Epidermal melanocyte (primary cell): ENCODE measurements around the gene CATSPERD.
"Not testable (repeated sequence)": the region's sequence is repeated elsewhere in the genome, so short reads cannot be mapped to it uniquely, and the experiment has no call there.

ENCODE experiments used
- DNase-seq: peaks from one replicate; pipeline ENCODE4 v3.0.0; 2011; ENCODE audit warnings: low spot score; ENCODE audit not compliant: insufficient read length

Gene CATSPERD

GRCh38 chr19:5719274-5719960 lies 1.0 kb upstream of the CATSPERD start:
- no peak for DNase-seq

DNA sequence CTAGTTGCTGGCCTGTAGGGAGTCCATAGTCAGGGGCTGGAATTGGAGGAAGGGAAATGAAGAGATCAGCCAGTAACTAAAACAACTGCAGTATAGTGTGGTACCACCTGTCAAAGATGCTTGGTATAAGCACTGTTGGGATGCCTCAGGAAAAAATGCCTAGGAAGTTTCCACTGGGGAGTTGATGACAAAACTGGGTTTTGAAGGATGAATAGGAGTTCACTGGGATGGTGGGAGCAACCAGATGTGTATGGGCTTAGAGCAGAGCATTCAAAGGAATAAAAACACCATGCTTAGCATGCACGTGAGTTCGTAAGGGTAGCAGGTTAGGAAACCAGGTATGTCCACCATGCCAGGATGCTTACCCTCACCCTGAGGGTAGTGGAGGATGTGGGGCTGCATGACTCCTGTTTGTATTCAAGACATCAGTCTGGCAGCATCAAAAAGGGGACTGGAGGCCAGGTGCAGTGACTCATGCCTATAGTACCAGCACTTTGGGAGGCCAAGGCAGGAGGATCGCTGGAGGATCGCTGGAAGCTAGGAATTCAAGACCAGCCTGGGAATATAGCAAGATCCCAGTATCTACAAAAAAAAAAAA lies 7.1 kb downstream of the CATSPERD start:
- no peak for DNase-seq

DNA sequence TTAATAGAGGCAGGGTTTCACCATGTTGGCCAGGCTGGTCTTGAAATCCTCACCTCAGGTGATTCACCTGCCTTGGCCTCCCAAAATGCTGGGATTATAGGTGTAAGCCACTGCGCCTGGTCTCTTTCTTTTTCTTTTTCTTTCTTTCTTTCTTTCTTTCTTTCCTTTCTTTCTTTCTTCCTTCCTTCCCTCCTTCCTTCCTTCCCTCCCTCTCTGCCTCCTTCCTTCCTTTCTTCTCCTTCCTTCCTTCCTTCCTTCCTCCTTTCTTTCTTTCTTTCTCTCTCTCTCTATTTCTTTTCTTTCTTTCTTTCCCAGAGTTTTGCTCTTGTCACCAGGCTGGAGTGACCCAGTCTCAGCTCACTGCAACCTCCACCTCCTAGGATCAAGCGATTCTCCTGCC lies 12.7 kb downstream of the CATSPERD start:
- not testable (repeated sequence) for DNase-seq

- DNase-seq, result no peak
Observed at GRCh38 chr19:5738423-5738822, 18.0 kb downstream of the CATSPERD start.

- DNase-seq, result no peak
Observed at GRCh38 chr19:5742051-5742450, 21.6 kb downstream of the CATSPERD start.

DNA sequence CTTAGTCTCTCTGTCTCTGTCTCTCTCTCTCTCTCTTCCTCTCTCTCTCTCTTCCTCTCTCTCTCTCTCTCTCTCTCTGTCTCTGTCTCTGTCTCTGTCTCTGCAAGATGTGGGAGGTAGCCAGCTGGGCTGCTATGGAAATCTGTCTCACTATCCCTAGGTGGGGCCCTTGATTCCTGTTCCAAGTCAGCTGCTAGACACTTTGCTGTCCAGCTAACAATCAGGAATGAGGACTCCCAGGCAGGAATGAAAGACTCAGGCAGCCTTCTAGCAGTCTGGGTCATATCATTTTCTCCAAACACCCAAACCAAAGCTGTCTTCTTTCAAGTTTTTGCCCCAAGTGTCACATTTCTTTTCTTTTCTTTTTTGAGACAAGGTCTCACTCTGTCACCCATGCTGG lies 23.2 kb downstream of the CATSPERD start:
- DNase-seq, result no peak

DNA sequence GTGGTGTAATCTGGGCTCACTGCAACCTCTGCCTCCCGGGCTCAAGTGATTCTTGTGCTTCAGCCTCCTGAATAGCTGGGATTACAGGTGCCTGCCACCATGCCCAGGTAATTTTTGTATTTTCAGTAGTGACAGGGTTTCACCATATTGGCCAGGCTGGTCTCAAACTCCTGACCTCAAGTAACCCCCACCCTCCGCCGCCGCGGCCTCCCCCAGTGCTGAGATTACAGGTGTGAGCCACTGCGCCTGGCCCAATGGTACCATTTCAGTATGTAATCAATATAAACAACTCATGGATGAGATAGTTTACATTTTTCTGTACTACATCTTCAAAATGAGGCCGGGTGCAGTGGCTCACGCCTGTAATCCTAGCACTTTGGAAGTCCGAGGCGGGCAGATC lies 24.6 kb downstream of the CATSPERD start:
- not testable (repeated sequence) for DNase-seq

- DNase-seq, result not testable (repeated sequence)
Observed at GRCh38 chr19:5748920-5749319, 28.5 kb downstream of the CATSPERD start.

DNA sequence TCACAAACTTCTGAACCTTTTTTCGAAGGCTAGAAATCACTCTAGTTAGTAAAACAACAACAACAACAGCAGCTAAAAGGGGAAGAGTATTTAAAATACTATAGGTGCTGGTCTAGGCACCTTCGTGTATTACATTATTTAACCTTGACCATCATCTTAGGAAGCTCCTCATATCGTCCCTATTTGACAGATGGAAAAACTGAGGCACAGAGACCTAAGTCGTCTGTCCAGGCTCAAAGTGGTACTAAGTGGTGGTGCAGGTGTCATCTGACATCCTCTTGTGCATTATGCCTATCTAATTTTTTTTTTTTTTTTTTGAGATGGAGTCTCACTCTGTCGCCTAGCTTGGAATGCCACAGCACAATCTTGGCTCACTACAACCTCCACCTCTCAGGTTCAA lies 29.1 kb downstream of the CATSPERD start:
- DNase-seq, result no peak

GRCh38 chr19:5751709-5752108 lies 31.3 kb downstream of the CATSPERD start:
- DNase-seq, result no peak

GRCh38 chr19:5753743-5754142 lies 33.3 kb downstream of the CATSPERD start:
- no peak for DNase-seq

DNA sequence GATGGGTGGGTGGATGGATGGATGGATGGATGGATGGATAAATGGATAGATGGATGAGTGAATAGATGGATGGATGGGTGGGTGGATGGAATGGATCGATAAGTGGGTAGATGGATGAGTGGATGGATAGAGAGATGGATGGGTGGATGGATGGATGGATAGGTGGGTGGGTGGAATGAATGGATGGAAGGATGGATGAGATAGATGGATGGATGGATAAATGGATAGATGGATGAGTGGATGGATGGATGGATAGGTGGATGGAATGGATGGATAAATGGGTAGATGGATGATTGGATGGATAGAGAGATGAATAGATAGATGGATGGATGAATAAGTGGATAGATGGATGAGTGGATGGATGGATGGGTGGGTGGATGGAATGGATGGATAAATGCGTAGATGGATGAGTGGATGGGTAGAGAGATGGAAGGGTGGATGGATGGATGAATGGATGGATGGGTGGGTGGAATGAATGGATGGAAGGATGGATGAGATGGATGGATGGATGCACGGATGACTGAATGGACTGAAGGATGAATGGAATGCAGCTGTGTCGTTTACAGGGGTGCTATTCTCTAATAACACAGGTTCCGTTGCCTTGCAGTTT lies 42.3 kb downstream of the CATSPERD start:
- DNase-seq, result no peak

DNA sequence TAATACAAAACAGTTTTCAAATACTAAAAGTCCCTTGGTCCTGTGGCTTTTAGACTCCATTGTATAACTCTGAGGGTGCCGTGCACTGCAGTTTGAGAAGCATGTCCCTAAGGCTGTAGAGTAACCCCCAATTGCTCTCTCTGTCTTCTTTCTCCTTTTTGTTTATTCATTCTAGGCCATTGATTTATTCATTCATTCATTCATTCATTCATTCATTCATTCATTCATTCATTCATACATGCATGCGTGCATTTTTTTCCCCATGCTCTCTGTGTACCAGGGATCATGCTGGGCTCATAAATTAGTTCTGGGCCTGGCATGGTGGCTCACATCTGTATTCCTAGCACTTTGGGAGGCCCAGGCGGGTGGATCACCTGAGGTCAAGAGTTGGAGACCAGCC lies 44.8 kb downstream of the CATSPERD start:
- no peak for DNase-seq

DNA sequence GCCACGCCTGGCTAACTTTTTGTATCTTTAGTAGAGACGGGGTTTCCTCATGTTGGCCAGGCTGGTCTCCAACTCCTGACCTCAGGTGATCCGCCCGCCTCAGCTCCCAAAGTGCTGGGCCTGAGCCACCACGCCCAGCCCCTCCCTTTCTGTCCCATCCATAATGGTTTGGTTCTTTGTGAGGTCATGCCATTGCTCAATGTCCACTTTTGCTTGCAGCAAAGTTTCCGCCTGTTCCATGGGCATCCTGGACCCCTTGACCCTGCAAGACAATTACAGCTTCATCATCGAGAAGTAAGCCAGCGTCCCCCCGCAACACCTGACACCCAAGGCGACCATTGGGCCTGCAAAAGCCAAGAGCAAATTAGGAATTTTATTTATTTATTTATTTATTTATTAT lies 47.5 kb downstream of the CATSPERD start:
- DNase-seq, result no peak

DNA sequence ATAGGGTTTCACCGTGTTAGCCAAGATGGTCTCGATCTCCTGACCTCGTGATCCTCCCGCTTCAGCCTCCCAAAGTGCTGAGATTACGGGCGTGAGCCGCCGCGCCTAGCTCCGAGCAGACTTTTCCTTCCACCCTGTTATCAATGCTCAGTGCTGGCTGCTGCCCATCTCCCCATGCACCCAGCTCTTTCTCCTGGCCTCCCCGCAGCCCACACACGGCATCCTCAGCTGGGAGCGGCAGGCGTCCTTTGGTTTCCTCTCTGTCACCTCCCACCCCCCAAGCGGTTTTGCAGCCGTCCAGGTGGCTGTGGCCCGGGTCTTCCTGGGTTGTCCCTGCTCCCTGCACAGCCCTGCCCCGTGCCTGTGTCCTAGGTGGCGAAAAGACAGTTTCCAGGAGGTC lies 52.0 kb downstream of the CATSPERD start:
- DNase-seq, result no peak

DNA sequence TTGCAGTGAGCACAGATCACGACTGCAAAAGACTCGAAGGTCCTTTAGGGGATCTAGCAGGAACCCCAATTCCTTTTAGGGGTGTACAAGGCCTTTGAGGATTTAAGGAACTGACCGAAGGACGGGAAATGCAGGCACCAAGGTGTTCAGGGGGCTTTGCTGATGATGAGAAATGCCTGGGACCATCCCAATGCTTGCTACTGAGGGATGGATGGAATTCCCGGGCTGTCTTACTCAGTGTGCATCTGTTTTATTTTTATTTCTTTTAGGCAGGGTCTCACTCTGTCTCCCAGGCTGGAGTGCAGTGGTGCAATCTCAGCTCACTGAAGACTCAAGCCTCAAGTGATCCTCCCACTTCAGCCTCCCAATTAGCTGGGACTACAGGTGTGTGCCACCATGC lies 52.8 kb downstream of the CATSPERD start:
- no peak for DNase-seq

- DNase-seq, result no peak
Observed at GRCh38 chr19:5774921-5775320, 54.5 kb downstream of the CATSPERD start.

DNA sequence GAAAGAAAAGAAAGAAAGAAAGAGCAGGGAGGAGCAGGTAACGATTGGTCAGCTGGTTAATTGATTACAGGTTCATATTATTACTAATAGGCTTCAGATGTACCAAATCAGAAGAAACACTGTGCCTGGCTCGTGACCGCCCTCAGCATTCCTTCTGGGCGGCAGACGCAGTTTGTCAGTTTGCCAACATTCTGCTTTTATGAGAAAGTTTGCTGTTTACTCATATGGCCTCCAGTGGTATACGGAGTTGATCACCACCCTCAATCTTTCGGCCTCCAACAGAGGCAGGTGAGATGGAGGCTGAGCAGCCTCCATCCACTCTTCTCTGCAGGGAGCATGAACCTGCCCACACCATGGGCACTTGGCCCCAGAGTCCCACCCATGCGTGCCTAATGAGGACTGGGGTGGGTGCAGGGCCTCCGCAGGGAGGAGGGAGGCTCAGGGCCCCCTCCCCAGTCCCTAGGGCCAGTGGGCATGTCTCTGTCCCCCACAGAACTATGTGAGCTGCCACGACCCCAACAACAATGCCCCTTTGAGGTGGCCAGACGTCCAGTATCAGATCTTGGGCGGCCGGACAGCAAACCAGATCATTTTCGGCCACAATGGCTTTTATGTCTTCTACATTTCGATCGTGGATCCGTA lies 55.4 kb downstream of the CATSPERD start:
- DNase-seq, result no peak

DNA sequence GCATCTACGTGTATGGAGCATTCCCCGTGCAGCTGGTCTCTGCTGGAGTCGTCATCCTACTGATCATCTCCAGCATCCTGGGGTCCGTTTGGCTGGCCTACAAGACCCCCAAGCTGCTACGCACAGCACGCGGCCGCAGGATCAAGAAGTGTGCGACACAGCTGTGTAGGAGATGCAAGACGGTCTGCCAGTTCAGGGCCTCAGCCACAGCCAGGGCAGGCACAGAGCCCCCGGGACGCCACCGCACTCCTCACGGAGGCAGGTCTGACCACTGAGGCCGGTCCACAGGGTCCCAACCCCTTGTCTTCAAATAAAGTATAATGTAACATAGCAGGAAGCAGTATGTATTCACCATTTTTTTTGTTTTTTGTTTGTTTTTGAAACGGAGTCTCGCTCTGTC lies 58.0 kb downstream of the CATSPERD start:
- DNase-seq, result no peak

DNA sequence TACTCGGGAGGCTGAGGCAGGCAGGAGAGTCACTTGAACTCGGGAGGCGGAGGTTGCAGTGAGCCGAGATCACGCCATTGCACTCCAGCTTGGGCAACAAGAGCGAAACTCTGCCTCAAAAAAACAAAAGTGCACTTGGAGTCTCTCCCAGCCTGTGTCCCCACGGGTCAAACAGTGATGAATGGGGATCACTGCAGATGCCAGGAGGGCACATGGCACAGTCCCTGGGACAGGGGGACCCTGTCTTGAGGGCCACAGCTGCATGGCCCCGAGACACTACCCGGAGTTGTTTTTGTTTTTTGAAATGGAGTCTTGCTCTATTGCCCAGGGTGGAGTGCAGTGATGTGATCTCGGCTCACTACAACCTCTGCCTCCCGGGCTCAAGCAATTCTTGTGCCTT lies 60.5 kb downstream of the CATSPERD start:
- not testable (repeated sequence) for DNase-seq

DNA sequence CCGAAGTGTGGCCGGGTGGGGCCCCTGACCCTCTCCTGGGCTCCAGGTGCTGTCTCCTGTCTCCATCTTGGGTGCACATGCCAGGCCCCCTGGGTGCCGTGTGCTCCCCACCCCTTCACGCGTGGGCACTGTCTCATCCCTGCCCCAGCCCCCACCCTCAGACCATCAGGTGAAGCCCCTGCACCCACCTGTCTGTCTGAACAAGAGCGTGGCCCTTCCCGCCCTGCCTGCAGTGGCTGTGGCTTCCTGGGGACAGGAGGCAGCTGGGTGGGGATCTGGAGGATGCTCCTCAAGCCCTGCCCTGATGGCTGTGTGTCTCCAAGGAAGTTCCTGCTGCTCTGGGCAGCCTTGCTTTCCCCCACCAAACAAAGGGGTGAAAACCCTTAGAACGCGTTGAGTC lies 61.9 kb downstream of the CATSPERD start:
- no peak for DNase-seq
